A549 (cell line): ENCODE data around the gene ADGRG6. TPM values are rescaled to one million over a fixed set of nuclear protein-coding genes. Genes with fewer than 3 reads are reported as not detected.
"Not testable (repeated sequence)": the region's sequence is repeated elsewhere in the genome, so short reads cannot be mapped to it uniquely, and the experiment has no call there.

Source experiments
- ATAC-seq, 2 experiments: fragments of 200-7000 bp in 1 of 2; fragments of >200 bp in 1 of 2; cut with Nextera tagmentation in 1 of 2; cut with Tn5 transposase in 1 of 2; 3 replicates each; pipeline versions ENCODE4 v1.8.0 to v1.9.1; 2018 to 2020; ENCODE audit warnings: mild to moderate bottlenecking in 1 of 2, moderate library complexity in 1 of 2
- CTCF ChIA-PET: fragments of 300-600 bp; sonication (Branson Sonifier 250); formaldehyde crosslinking; extraction: SDS; loops from one replicate; lab custom pipeline; 2021; ENCODE audit warnings: antibody characterized with exemption, inconsistent platforms; lab: Yijun Ruan, JAX
- POLR2A ChIA-PET: fragments of 350-600 bp; formaldehyde crosslinking; extraction: SDS; loops from one replicate; lab custom pipeline; 2021; ENCODE audit warnings: antibody characterized with exemption, inconsistent platforms; lab: Yijun Ruan, JAX
- DNase-seq, 2 experiments: peaks; one replicate each; pipeline versions ENCODE4 v3.0.0 to v3.0.0-alpha.2; 2011 to 2016; ENCODE audit warnings: low read depth in 1 of 2, low spot score in 1 of 2
- FAIRE-seq: peaks from 2 replicates; lab custom pipeline; 2011; peaks lifted over from hg19 to GRCh38; lab: Jason Lieb, UNC
- H3K27ac ChIP-seq, 2 experiments: fragments of >200 bp; sonication (Bioruptor Twin); formaldehyde crosslinking; 3 replicates each; pipeline ENCODE4 v1.5.1; 2016 to 2017
- H3K4me1 ChIP-seq: fragments of >200 bp; sonication (Bioruptor Twin); formaldehyde crosslinking; 3 replicates; pipeline ENCODE4 v1.6.1; 2016
- H3K4me2 ChIP-seq: fragments of >200 bp; sonication (Bioruptor Twin); formaldehyde crosslinking; 3 replicates; pipeline ENCODE4 v1.6.1; 2016
- H3K4me3 ChIP-seq: fragments of >200 bp; sonication (Bioruptor Twin); formaldehyde crosslinking; 3 replicates; pipeline ENCODE4 v1.5.1; 2016
- H3K9me3 ChIP-seq: fragments of >200 bp; sonication (Bioruptor Twin); formaldehyde crosslinking; 3 replicates; pipeline ENCODE4 v1.6.1; 2016
- ATOH8 ChIP-seq: fragments of 250-450 bp; sonication (Bioruptor Pico); IDR thresholded peaks from 2 replicates; pipeline ENCODE4 v1.5.0; 2020; ENCODE audit warnings: low read depth, mild to moderate bottlenecking, moderate library complexity
- FOSL2 ChIP-seq, 2 experiments: fragments of 450-650 bp in 1 of 2; fragments of >200 bp in 1 of 2; sonication (Bioruptor Twin) in 1 of 2; formaldehyde crosslinking; IDR thresholded peaks; 2 replicates each; pipeline versions ENCODE4 v1.5.0 to v1.6.1; 2016 to 2020; ENCODE audit warnings: mild to moderate bottlenecking in 1 of 2, moderate library complexity in 1 of 2
- JUN ChIP-seq, 2 experiments: fragments of >200 bp; sonication (Bioruptor Twin); formaldehyde crosslinking; IDR thresholded peaks; 2 replicates in 1 of 2; 3 replicates in 1 of 2; pipeline ENCODE4 v1.6.1; 2016 to 2017
- KDM5A ChIP-seq: fragments of 200-600 bp; sonication (generic); IDR thresholded peaks from 2 replicates; pipeline ENCODE4 v1.6.1; 2016; ENCODE audit warnings: antibody characterized with exemption, mild to moderate bottlenecking
- MAFK ChIP-seq: fragments of 450-650 bp; IDR thresholded peaks from 2 replicates; pipeline ENCODE4 v1.6.1; 2014; ENCODE audit not compliant: partially characterized antibody
- MAZ ChIP-seq: fragments of 150-350 bp; IDR thresholded peaks from 2 replicates; pipeline ENCODE4 v1.6.1; 2014; ENCODE audit warnings: antibody characterized with exemption, low read depth, low read length, borderline replicate concordance
- MYC ChIP-seq: IDR thresholded peaks from 2 replicates; pipeline ENCODE4 v1.6.1; 2012; ENCODE audit warnings: mild to moderate bottlenecking, inconsistent platforms, low read length, improper control_type of control experiment, borderline replicate concordance
- NFE2L2 ChIP-seq: fragments of 150-350 bp; conservative IDR thresholded peaks from 2 replicates; pipeline ENCODE4 v1.6.1; 2014; ENCODE audit warnings: low read length
- PHF8 ChIP-seq: fragments of 200-600 bp; sonication (generic); IDR thresholded peaks from 2 replicates; pipeline ENCODE4 v1.6.1; 2016; ENCODE audit warnings: low read depth, mild to moderate bottlenecking, antibody characterized with exemption, moderate library complexity, borderline replicate concordance
- POLR2A ChIP-seq: IDR thresholded peaks from 2 replicates; pipeline ENCODE4 v1.6.1; 2012; ENCODE audit warnings: mild to moderate bottlenecking, low read length
- RAD21 ChIP-seq, 2 experiments: fragments of >200 bp in 1 of 2; sonication (Bioruptor Twin) in 1 of 2; formaldehyde crosslinking in 1 of 2; IDR thresholded peaks in 1 of 2; conservative IDR thresholded peaks in 1 of 2; 2 replicates in 1 of 2; 3 replicates in 1 of 2; pipeline ENCODE4 v1.6.1; 2012 to 2018; ENCODE audit warnings: inconsistent platforms in 1 of 2
- TFCP2L1 ChIP-seq: fragments of 250-450 bp; sonication (Bioruptor Pico); IDR thresholded peaks from 2 replicates; pipeline ENCODE4 v1.5.0; 2021; ENCODE audit warnings: mild to moderate bottlenecking
- WGBS: methylation state at CpG from one replicate; pipeline ENCODE4 v1.1.6; 2017; ENCODE audit errors: missing lambda C conversion rate; 5-methylcytosine and 5-hydroxymethylcytosine counted together
- polyA plus RNA-seq, 4 experiments: library from polyadenylated mRNA; depleted of rRNA in 3 of 4; stranded (reverse); fragments of >200 nt; fragmentation: RNase III in 1 of 4; extraction: RNeasy Plus Mini Kit Qiagen cat#74134 plus additional on column Dnase treatment in 1 of 4; gene quantifications; 2 replicates in 3 of 4; 3 replicates in 1 of 4; pipeline ENCODE4 v1.2.3, GENCODE V29; 2011 to 2017
- TF ChIP-seq, protein P1 (sequence below): IDR thresholded peaks from 2 replicates; pipeline ENCODE4 v1.6.1; 2012
- TF ChIP-seq, protein P2 (sequence below): fragments of 150-350 bp; IDR thresholded peaks from 2 replicates; pipeline ENCODE4 v1.6.1; 2014; ENCODE audit warnings: low read depth, mild to moderate bottlenecking, low read length

ADGRG6 gene
- polyA plus RNA-seq, 2 of the 4 experiments (the other 2 are of a cell fraction): 55.4 to 181 TPM

GRCh38 chr6:142420802-142421201 lies 119.0 kb downstream of the ADGRG6 start:
- POLR2A ChIA-PET: no interaction called here
- no peaks in the 10 kb centered on the region for H3K9me3 ChIP-seq
- CTCF ChIA-PET: no interaction called here
- DNase-seq: no peak
- TF ChIP-seq KDM5A (no peak), PHF8 (no peak)
- TF ChIP-seq, all 56 proteins: peak for 0
- Histone ChIP-seq H3K4me1 (peaks cover 27% of the 10 kb centered on the region), H3K4me3 (no peak overlapping the region), H3K4me2 (no peak overlapping the region), H3K27ac (no peak overlapping the region)
- ATAC-seq (no peak), FAIRE-seq (no peak)

DNA sequence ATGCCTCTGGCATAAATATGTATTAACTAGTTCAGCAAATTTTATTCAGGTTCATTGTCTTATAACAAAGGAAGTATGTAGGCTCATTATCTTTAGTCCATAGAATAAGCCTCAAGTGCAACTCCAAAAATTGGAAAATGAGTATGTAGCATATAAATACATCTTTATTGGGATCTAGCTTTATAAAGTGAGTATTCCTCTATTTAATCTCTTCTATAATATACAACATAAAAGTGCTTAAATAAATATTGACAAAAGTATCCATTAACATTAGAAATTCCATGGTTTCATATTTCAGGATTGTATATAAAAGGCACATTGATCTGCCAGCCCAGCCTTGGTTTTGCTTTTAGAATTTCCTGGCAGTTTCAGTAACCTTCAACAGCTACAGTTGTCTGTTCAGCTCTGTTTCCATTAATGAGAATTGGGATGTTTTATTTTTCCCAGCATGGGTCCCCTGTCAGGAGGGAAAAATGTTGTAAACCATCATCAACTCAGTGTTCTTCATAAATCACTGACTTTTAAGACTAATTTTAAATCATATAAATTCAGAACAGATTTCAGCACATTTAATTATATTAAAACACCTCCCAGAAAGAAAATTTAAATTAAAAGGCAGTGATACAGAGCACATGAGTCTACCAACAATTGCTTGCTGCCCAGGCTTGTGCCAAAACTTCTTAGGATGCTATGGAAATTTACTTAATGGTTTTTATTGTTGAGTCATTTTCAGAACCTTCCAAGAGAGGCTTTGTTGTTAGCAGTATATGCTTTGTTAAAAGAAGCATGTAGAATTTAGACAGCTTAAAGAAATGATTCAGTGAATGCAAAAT lies 119.7 kb downstream of the ADGRG6 start:
- ChIA-PET POLR2A (no interaction called here), CTCF (no interaction called here)
- no peak overlapping the region for H3K4me2 ChIP-seq
- FAIRE-seq: no peak
- ATAC-seq: no peak
- peaks cover 20% of the 10 kb centered on the region for H3K4me1 ChIP-seq
- no peak overlapping the region; a peak in 1 of 6 replicates for H3K27ac ChIP-seq
- H3K9me3 ChIP-seq: peaks cover 3% of the 10 kb centered on the region; the same call in 1 of the 3 replicates
- H3K4me3 ChIP-seq: no peak overlapping the region
- no peak for TF ChIP-seq RAD21 (conservative IDR thresholded peaks at IDR 0.05 in 1 of 2, IDR thresholded peaks at IDR 0.05 in 1 of 2)
- TF ChIP-seq MAFK: no peak
- TF ChIP-seq, protein P1, sequence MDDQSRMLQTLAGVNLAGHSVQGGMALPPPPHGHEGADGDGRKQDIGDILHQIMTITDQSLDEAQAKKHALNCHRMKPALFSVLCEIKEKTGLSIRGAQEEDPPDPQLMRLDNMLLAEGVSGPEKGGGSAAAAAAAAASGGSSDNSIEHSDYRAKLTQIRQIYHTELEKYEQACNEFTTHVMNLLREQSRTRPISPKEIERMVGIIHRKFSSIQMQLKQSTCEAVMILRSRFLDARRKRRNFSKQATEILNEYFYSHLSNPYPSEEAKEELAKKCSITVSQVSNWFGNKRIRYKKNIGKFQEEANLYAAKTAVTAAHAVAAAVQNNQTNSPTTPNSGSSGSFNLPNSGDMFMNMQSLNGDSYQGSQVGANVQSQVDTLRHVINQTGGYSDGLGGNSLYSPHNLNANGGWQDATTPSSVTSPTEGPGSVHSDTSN: no peak
- TF ChIP-seq POLR2A: no peak
- no peak for TF ChIP-seq NFE2L2
- no peak for TF ChIP-seq JUN (IDR thresholded peaks at IDR 0.05)
- no peak for TF ChIP-seq MYC
- TF ChIP-seq ATOH8: no peak
- TF ChIP-seq MAZ: no peak
- TF ChIP-seq FOSL2 (IDR thresholded peaks at IDR 0.05): no peak
- no peak for TF ChIP-seq FOSL2 (CRISPR knock-in tag; IDR thresholded peaks at IDR 0.05)
- TF ChIP-seq TFCP2L1 (CRISPR knock-in tag): no peak
- TF ChIP-seq, protein P2, sequence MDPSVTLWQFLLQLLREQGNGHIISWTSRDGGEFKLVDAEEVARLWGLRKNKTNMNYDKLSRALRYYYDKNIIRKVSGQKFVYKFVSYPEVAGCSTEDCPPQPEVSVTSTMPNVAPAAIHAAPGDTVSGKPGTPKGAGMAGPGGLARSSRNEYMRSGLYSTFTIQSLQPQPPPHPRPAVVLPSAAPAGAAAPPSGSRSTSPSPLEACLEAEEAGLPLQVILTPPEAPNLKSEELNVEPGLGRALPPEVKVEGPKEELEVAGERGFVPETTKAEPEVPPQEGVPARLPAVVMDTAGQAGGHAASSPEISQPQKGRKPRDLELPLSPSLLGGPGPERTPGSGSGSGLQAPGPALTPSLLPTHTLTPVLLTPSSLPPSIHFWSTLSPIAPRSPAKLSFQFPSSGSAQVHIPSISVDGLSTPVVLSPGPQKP: no peak
- DNase-seq: no peak

DNA sequence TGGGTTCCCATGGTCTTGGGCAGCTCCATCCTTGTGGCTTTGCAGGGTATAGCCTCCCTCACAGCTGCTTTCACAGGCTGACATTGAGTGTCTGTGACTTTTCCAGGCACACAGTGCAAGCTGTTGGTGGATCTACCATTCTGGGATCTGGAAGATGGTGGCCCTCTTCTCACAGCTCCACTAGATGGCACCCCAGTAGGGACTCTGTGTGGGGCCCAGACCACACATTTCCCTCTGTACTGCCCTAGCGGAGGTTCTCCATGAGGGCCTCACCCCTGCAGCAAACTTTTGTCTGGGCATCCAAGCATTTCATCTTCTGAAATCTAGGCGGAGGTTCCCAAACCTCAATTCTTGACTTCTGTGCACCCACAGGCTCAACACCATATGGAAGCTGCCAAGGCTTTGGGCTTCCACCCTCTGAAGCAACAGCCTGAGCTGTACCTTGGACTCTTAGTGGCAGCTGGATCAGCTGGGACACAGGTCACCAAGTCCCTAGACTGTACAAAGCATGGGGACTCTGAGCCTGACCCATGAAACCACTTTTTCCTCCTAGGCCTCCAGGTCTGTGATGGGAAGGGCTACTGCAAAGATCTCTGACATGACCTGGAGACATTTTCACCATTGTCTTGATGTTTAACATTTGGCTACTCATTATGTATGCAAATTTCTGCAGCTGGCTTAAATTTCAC lies 124.8 kb downstream of the ADGRG6 start:
- H3K27ac ChIP-seq, H3K9me3 ChIP-seq, DNase-seq, H3K4me3 ChIP-seq, CTCF ChIA-PET, H3K4me1 ChIP-seq, FAIRE-seq, ATAC-seq, POLR2A ChIA-PET, H3K4me2 ChIP-seq: not testable (repeated sequence)
- WGBS: 100% methylated on average over 2 of the region's 2 CpGs

GRCh38 chr6:142428468-142428867 lies 126.7 kb downstream of the ADGRG6 start:
- CTCF ChIA-PET, H3K4me1 ChIP-seq, H3K4me3 ChIP-seq, POLR2A ChIA-PET, H3K4me2 ChIP-seq, ATAC-seq, H3K9me3 ChIP-seq, DNase-seq, H3K27ac ChIP-seq, FAIRE-seq: not testable (repeated sequence)
- WGBS: 89% methylated on average over 2 of the region's 2 CpGs
